ENCODE results near the gene LMTK3.
"Not testable (repeated sequence)": the region's sequence is repeated elsewhere in the genome, so short reads cannot be mapped to it uniquely, and the experiment has no call there.

LMTK3 gene

GRCh38 chr19:48487544-48487943, 24.1 kb downstream of the LMTK3 start:
- no peak for DNase-seq

- DNase-seq = not testable (repeated sequence)
These were observed 24.9 kb downstream of the LMTK3 start for GRCh38 chr19:48486706-48487105.

GRCh38 chr19:48484931-48485612, 26.6 kb downstream of the LMTK3 start:
- no peak for DNase-seq

- DNase-seq = no peak
These were observed 27.3 kb downstream of the LMTK3 start for GRCh38 chr19:48484247-48484893.

- no peak for DNase-seq
These were observed 28.3 kb downstream of the LMTK3 start for GRCh38 chr19:48483301-48483700.

- DNase-seq = no peak
These were observed 29.6 kb downstream of the LMTK3 start for GRCh38 chr19:48481846-48482639.

- DNase-seq = peak; percentile 54
These were observed 30.8 kb downstream of the LMTK3 start for GRCh38 chr19:48480558-48481500.

GRCh38 chr19:48480183-48480557, 31.5 kb downstream of the LMTK3 start:
- peak; percentile 72 for DNase-seq

GRCh38 chr19:48479686-48480085, 31.9 kb downstream of the LMTK3 start:
- DNase-seq = no peak

GRCh38 chr19:48478339-48479256, 33.0 kb downstream of the LMTK3 start:
- DNase-seq = no peak

GRCh38 chr19:48477698-48478338, 33.8 kb downstream of the LMTK3 start:
- DNase-seq = no peak

- DNase-seq = no peak
These were observed 34.5 kb downstream of the LMTK3 start for GRCh38 chr19:48477067-48477685.

GRCh38 chr19:48476176-48476575, 35.5 kb downstream of the LMTK3 start:
- DNase-seq = no peak

- no peak for DNase-seq
These were observed 36.1 kb downstream of the LMTK3 start for GRCh38 chr19:48475369-48476068.

GRCh38 chr19:48474084-48474592, 37.5 kb downstream of the LMTK3 start:
- no peak for DNase-seq

GRCh38 chr19:48473161-48473966, 38.3 kb downstream of the LMTK3 start:
- no peak for DNase-seq

GRCh38 chr19:48471836-48472235, 39.8 kb downstream of the LMTK3 start:
- no peak for DNase-seq

GRCh38 chr19:48470856-48471255, 40.8 kb downstream of the LMTK3 start:
- DNase-seq = no peak

Measured in hematopoietic multipotent progenitor cell treated with erythropoietin and hydrocortisone succinate and interleukin-3 and kit ligand, for 6 days (in vitro differentiated cells).